ENCODE results near the gene LTBP4.

The LTBP4 gene

GRCh38 chr19:40659116-40659515 is 57.9 kb downstream of the LTBP4 start:
- H3K36me3 ChIP-seq (ENCODE audit: control insufficient read depth, insufficient read depth, low read length), result no peaks in the 10 kb centered on the region
- no peak overlapping the region for H3K9ac ChIP-seq (ENCODE audit: low read length)
- no peak overlapping the region for H3K27ac ChIP-seq (ENCODE audit: low read depth, low read length)
- H3K4me1 ChIP-seq (ENCODE audit: control insufficient read depth, insufficient read depth, low read length), result peaks cover 3% of the 10 kb centered on the region
- H3K27me3 ChIP-seq (ENCODE audit: control insufficient read depth, insufficient read depth, low read length), result no peaks in the 10 kb centered on the region
- H3K4me3 ChIP-seq (ENCODE audit: low read length), result no peak overlapping the region

- Histone ChIP-seq H3K4me1 (ENCODE audit: control insufficient read depth, insufficient read depth, low read length) (peaks cover 3% of the 10 kb centered on the region), H3K27ac (ENCODE audit: low read depth, low read length) (no peak overlapping the region), H3K36me3 (ENCODE audit: control insufficient read depth, insufficient read depth, low read length) (no peaks in the 10 kb centered on the region), H3K27me3 (ENCODE audit: control insufficient read depth, insufficient read depth, low read length) (no peaks in the 10 kb centered on the region), H3K4me3 (ENCODE audit: low read length) (no peak overlapping the region), H3K9ac (ENCODE audit: low read length) (no peak overlapping the region)
Measured at GRCh38 chr19:40659566-40659965, 58.4 kb downstream of the LTBP4 start.

GRCh38 chr19:40661616-40662015 is 60.4 kb downstream of the LTBP4 start:
- H3K9ac ChIP-seq (ENCODE audit: low read length), result no peak overlapping the region
- no peak overlapping the region for H3K27ac ChIP-seq (ENCODE audit: low read depth, low read length)
- H3K36me3 ChIP-seq (ENCODE audit: control insufficient read depth, insufficient read depth, low read length), result no peaks in the 10 kb centered on the region
- H3K4me3 ChIP-seq (ENCODE audit: low read length), result no peak overlapping the region
- H3K27me3 ChIP-seq (ENCODE audit: control insufficient read depth, insufficient read depth, low read length), result no peaks in the 10 kb centered on the region
- peaks cover 3% of the 10 kb centered on the region for H3K4me1 ChIP-seq (ENCODE audit: control insufficient read depth, insufficient read depth, low read length)

- H3K27me3 ChIP-seq (ENCODE audit: control insufficient read depth, insufficient read depth, low read length), result no peaks in the 10 kb centered on the region
- peak overlapping the region; percentile 86 for H3K27ac ChIP-seq (ENCODE audit: low read depth, low read length)
- H3K4me3 ChIP-seq (ENCODE audit: low read length), result peak overlapping the region; percentile 73
- no peaks in the 10 kb centered on the region for H3K36me3 ChIP-seq (ENCODE audit: control insufficient read depth, insufficient read depth, low read length)
- H3K9ac ChIP-seq (ENCODE audit: low read length), result no peak overlapping the region
- peaks cover 3% of the 10 kb centered on the region for H3K4me1 ChIP-seq (ENCODE audit: control insufficient read depth, insufficient read depth, low read length)
Measured at GRCh38 chr19:40662925-40663694, 61.9 kb downstream of the LTBP4 start.

- H3K27ac ChIP-seq (ENCODE audit: low read depth, low read length), result peak overlapping the region; percentile 86
- H3K4me3 ChIP-seq (ENCODE audit: low read length), result peak overlapping the region; percentile 73
- H3K27me3 ChIP-seq (ENCODE audit: control insufficient read depth, insufficient read depth, low read length), result no peaks in the 10 kb centered on the region
- H3K36me3 ChIP-seq (ENCODE audit: control insufficient read depth, insufficient read depth, low read length), result peaks cover 3% of the 10 kb centered on the region
- H3K4me1 ChIP-seq (ENCODE audit: control insufficient read depth, insufficient read depth, low read length), result peaks cover 3% of the 10 kb centered on the region
- H3K9ac ChIP-seq (ENCODE audit: low read length), result no peak overlapping the region
Measured at GRCh38 chr19:40663695-40664692, 62.8 kb downstream of the LTBP4 start.

- Histone ChIP-seq H3K27ac (ENCODE audit: low read depth, low read length) (no peak overlapping the region), H3K36me3 (ENCODE audit: control insufficient read depth, insufficient read depth, low read length) (peaks cover 17% of the 10 kb centered on the region), H3K4me1 (ENCODE audit: control insufficient read depth, insufficient read depth, low read length) (peaks cover 3% of the 10 kb centered on the region), H3K9ac (ENCODE audit: low read length) (no peak overlapping the region), H3K4me3 (ENCODE audit: low read length) (no peak overlapping the region), H3K27me3 (ENCODE audit: control insufficient read depth, insufficient read depth, low read length) (no peaks in the 10 kb centered on the region)
Measured at GRCh38 chr19:40666803-40667438, 65.8 kb downstream of the LTBP4 start.

- Histone ChIP-seq H3K4me3 (ENCODE audit: low read length) (no peak overlapping the region), H3K36me3 (ENCODE audit: control insufficient read depth, insufficient read depth, low read length) (peaks cover 24% of the 10 kb centered on the region), H3K4me1 (ENCODE audit: control insufficient read depth, insufficient read depth, low read length) (peaks cover 3% of the 10 kb centered on the region), H3K27me3 (ENCODE audit: control insufficient read depth, insufficient read depth, low read length) (no peaks in the 10 kb centered on the region), H3K9ac (ENCODE audit: low read length) (no peak overlapping the region), H3K27ac (ENCODE audit: low read depth, low read length) (no peak overlapping the region)
Measured at GRCh38 chr19:40667602-40668001, 66.4 kb downstream of the LTBP4 start.

GRCh38 chr19:40668991-40669614 is 67.9 kb downstream of the LTBP4 start:
- H3K4me1 ChIP-seq (ENCODE audit: control insufficient read depth, insufficient read depth, low read length), result no peaks in the 10 kb centered on the region
- H3K27ac ChIP-seq (ENCODE audit: low read depth, low read length), result no peak overlapping the region
- H3K27me3 ChIP-seq (ENCODE audit: control insufficient read depth, insufficient read depth, low read length), result no peaks in the 10 kb centered on the region
- no peak overlapping the region for H3K9ac ChIP-seq (ENCODE audit: low read length)
- peaks cover 31% of the 10 kb centered on the region for H3K36me3 ChIP-seq (ENCODE audit: control insufficient read depth, insufficient read depth, low read length)
- no peak overlapping the region for H3K4me3 ChIP-seq (ENCODE audit: low read length)

- H3K4me3 ChIP-seq (ENCODE audit: low read length), result no peak overlapping the region
- no peak overlapping the region for H3K27ac ChIP-seq (ENCODE audit: low read depth, low read length)
- no peak overlapping the region for H3K9ac ChIP-seq (ENCODE audit: low read length)
- H3K27me3 ChIP-seq (ENCODE audit: control insufficient read depth, insufficient read depth, low read length), result no peaks in the 10 kb centered on the region
- no peaks in the 10 kb centered on the region for H3K4me1 ChIP-seq (ENCODE audit: control insufficient read depth, insufficient read depth, low read length)
- H3K36me3 ChIP-seq (ENCODE audit: control insufficient read depth, insufficient read depth, low read length), result peaks cover 38% of the 10 kb centered on the region
Measured at GRCh38 chr19:40671404-40671803, 70.2 kb downstream of the LTBP4 start.

- H3K4me3 ChIP-seq (ENCODE audit: low read length), result no peak overlapping the region
- H3K27ac ChIP-seq (ENCODE audit: low read depth, low read length), result no peak overlapping the region
- H3K27me3 ChIP-seq (ENCODE audit: control insufficient read depth, insufficient read depth, low read length), result no peaks in the 10 kb centered on the region
- H3K9ac ChIP-seq (ENCODE audit: low read length), result no peak overlapping the region
- no peaks in the 10 kb centered on the region for H3K4me1 ChIP-seq (ENCODE audit: control insufficient read depth, insufficient read depth, low read length)
- H3K36me3 ChIP-seq (ENCODE audit: control insufficient read depth, insufficient read depth, low read length), result peaks cover 41% of the 10 kb centered on the region
Measured at GRCh38 chr19:40672038-40672437, 70.9 kb downstream of the LTBP4 start.

- Histone ChIP-seq H3K9ac (ENCODE audit: low read length) (no peak overlapping the region), H3K27me3 (ENCODE audit: control insufficient read depth, insufficient read depth, low read length) (no peaks in the 10 kb centered on the region), H3K36me3 (ENCODE audit: control insufficient read depth, insufficient read depth, low read length) (peaks cover 41% of the 10 kb centered on the region), H3K4me3 (ENCODE audit: low read length) (no peak overlapping the region), H3K27ac (ENCODE audit: low read depth, low read length) (no peak overlapping the region), H3K4me1 (ENCODE audit: control insufficient read depth, insufficient read depth, low read length) (no peaks in the 10 kb centered on the region)
Measured at GRCh38 chr19:40672573-40673299, 71.6 kb downstream of the LTBP4 start.
